Uterus (tissue), 2 donors: ENCODE results near the gene CHD2.

ENCODE experiments used
- POLR2A ChIP-seq, 2 donors: fragments of 450-650 bp; IDR thresholded peaks; one replicate each; pipeline ENCODE4 v1.6.1; 2016; ENCODE audit warnings: antibody characterized with exemption in 2 of 2, mild to moderate bottlenecking in 1 of 2, moderate library complexity in 1 of 2
- TF ChIP-seq, protein P1 (sequence below), 4 experiments: fragments of 200-600 bp in 2 of 4; fragments of 450-650 bp in 2 of 4; sonication (generic) in 2 of 4; IDR thresholded peaks; one replicate each; pipeline ENCODE4 v1.5.1; 2016 to 2019; ENCODE audit warnings: antibody characterized with exemption in 4 of 4, mild to moderate bottlenecking in 2 of 4, moderate library complexity in 1 of 4

DNA sequence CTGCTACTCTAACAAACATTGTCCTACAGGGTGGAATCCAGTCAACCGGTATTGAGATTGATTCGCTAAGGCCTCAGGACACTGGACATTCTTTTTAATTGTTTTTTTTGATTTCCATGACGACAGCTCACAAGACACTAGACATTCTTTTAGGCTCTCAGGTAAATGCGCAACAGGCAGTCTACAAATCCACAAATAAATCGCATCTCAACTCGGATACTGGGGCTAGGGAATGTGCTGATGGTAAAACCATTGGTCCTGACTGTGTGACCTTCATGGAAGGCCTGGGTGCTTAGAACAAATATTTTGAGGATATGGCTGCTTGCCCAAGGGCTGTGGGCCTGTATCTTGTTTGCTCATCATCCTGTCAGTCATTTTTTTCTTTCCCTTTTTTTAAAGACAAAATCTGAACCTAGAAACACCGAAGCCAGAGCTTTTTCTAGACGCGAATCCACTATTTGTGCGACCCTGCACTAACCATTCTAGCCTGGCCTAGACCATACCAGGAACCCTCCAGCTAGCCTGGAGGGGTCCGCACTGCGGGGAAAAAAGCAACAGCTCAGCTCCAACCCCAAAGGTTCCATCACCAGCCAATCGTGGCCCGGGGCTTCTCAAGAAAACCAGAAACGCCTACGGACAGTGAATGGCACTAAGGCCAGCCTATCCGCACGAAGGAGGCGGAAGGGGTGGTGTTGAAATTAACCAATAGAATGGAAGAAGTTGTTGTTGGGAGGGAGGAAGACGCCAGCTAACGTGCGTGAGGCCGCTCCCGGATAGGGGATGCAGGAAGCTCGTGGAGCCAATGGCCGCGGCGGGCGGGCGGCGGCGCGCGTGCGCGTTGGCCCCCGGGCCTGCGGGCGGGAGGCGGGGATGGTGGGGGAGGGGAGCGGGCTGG is 18.1 kb upstream of the CHD2 start:
- TF ChIP-seq, protein P1, sequence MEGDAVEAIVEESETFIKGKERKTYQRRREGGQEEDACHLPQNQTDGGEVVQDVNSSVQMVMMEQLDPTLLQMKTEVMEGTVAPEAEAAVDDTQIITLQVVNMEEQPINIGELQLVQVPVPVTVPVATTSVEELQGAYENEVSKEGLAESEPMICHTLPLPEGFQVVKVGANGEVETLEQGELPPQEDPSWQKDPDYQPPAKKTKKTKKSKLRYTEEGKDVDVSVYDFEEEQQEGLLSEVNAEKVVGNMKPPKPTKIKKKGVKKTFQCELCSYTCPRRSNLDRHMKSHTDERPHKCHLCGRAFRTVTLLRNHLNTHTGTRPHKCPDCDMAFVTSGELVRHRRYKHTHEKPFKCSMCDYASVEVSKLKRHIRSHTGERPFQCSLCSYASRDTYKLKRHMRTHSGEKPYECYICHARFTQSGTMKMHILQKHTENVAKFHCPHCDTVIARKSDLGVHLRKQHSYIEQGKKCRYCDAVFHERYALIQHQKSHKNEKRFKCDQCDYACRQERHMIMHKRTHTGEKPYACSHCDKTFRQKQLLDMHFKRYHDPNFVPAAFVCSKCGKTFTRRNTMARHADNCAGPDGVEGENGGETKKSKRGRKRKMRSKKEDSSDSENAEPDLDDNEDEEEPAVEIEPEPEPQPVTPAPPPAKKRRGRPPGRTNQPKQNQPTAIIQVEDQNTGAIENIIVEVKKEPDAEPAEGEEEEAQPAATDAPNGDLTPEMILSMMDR (IDR thresholded peaks at IDR 0.05), result no peak
- TF ChIP-seq POLR2A (IDR thresholded peaks at IDR 0.05), result peak; percentile 70 to 97
